Tibial nerve (tissue), 3 donors: Measurements from ENCODE around the gene CDC42BPG.

Source experiments
- EP300 ChIP-seq, 2 donors: sonication (generic); formaldehyde crosslinking; IDR thresholded peaks; one replicate each; pipeline ENCODE4 v1.6.1; 2017; ENCODE audit warnings: antibody characterized with exemption in 2 of 2, mild to moderate bottlenecking in 1 of 2
- POLR2A ChIP-seq, 2 donors: fragments of 450-650 bp; IDR thresholded peaks; one replicate each; pipeline ENCODE4 v1.6.1; 2017; ENCODE audit warnings: antibody characterized with exemption in 2 of 2, mild to moderate bottlenecking in 2 of 2, moderate library complexity in 2 of 2

DNA sequence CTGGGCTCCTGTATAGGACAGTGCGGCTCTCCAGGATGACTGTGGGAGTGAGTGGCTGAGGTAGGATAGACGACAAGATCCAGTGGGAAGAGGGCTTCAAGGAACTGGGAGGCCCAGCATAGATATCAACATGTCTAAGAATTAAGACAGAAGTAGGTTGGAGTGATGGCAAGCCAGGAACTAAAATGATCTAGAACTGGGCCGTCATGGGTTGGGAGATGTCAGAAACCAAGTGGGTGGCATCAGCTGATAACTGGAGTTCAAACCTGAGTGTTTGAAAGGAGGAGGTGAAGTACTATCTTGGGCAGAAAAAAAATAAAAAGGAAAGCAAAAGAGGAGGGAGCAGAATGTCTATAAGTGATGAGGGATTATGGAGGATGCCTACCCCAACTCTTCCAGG, 27.0 kb downstream of the CDC42BPG start:
- TF ChIP-seq EP300 (IDR thresholded peaks at IDR 0.05) (no peak), POLR2A (IDR thresholded peaks at IDR 0.05) (no peak)
